ENCODE results near the gene APMAP.
"Not testable (repeated sequence)": the region's sequence is repeated elsewhere in the genome, so short reads cannot be mapped to it uniquely, and the experiment has no call there.

APMAP gene

GRCh38 chr20:24935766-24936525 lies 56.6 kb downstream of the APMAP start:
- H3K4me3 ChIP-seq (ENCODE audit: low read depth, low read length): no peak overlapping the region
- TF ChIP-seq, protein P1, sequence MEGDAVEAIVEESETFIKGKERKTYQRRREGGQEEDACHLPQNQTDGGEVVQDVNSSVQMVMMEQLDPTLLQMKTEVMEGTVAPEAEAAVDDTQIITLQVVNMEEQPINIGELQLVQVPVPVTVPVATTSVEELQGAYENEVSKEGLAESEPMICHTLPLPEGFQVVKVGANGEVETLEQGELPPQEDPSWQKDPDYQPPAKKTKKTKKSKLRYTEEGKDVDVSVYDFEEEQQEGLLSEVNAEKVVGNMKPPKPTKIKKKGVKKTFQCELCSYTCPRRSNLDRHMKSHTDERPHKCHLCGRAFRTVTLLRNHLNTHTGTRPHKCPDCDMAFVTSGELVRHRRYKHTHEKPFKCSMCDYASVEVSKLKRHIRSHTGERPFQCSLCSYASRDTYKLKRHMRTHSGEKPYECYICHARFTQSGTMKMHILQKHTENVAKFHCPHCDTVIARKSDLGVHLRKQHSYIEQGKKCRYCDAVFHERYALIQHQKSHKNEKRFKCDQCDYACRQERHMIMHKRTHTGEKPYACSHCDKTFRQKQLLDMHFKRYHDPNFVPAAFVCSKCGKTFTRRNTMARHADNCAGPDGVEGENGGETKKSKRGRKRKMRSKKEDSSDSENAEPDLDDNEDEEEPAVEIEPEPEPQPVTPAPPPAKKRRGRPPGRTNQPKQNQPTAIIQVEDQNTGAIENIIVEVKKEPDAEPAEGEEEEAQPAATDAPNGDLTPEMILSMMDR (IDR thresholded peaks at IDR 0.05; ENCODE audit: low read depth, low read length, missing control alignments): no peak
- no peak for DNase-seq (ENCODE audit: low read depth)

GRCh38 chr20:24935140-24935539 lies 57.4 kb downstream of the APMAP start:
- no peak overlapping the region for H3K4me3 ChIP-seq (ENCODE audit: low read depth, low read length)
- TF ChIP-seq, protein P1 (IDR thresholded peaks at IDR 0.05; ENCODE audit: low read depth, low read length, missing control alignments): no peak
- DNase-seq (ENCODE audit: low read depth): no peak

DNA sequence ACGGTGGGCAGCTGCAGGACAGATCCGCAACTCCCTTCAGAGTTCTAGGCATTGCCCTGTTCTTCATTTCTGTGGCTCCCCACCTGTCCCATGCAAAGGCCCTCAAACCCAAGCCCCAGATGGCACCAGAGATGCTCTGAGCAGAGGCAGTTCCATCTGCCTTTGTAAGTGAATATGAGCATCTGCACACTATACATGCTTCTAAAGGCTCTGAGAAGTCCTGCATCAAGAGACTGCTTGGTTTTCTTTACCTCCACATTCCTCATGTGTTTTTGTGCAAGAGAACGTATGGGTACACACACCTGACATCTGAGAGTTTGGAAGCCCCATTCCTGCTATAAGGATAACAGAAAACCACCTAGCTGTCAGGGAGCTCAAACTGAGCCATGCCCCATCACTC lies 57.8 kb downstream of the APMAP start:
- no peak overlapping the region for H3K4me3 ChIP-seq (ENCODE audit: low read depth, low read length)
- DNase-seq (ENCODE audit: low read depth): no peak
- TF ChIP-seq, protein P1 (IDR thresholded peaks at IDR 0.05; ENCODE audit: low read depth, low read length, missing control alignments): no peak

DNA sequence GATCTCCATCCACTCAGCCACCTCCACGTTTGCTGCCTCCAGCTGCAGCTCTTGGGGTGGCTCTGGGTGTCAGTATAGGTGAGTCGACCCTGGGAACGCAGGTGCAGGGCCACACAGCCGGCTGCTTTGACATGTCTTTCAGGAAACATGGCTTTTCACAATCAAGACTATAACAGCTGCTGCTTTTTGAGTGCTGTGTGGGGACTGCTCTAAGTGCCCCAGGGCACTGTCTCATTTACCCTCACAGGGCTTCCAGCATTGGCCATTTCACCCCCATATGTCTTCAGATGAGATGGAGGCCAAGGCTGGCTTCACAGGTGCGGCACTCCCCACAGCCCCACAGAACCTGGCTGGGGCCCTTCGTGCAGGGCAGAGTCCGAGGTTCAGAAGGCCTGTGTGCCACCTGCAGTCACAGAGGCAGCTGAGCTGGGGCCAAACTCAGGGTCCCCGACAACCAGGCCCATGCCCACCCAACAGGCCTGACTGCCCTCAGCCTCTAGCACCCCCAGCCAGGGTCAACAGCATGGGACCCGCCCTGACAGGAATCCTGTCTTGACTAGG lies 58.4 kb downstream of the APMAP start:
- TF ChIP-seq, protein P1 (IDR thresholded peaks at IDR 0.05; ENCODE audit: low read depth, low read length, missing control alignments): no peak
- H3K4me3 ChIP-seq (ENCODE audit: low read depth, low read length): no peak overlapping the region
- no peak for DNase-seq (ENCODE audit: low read depth)

DNA sequence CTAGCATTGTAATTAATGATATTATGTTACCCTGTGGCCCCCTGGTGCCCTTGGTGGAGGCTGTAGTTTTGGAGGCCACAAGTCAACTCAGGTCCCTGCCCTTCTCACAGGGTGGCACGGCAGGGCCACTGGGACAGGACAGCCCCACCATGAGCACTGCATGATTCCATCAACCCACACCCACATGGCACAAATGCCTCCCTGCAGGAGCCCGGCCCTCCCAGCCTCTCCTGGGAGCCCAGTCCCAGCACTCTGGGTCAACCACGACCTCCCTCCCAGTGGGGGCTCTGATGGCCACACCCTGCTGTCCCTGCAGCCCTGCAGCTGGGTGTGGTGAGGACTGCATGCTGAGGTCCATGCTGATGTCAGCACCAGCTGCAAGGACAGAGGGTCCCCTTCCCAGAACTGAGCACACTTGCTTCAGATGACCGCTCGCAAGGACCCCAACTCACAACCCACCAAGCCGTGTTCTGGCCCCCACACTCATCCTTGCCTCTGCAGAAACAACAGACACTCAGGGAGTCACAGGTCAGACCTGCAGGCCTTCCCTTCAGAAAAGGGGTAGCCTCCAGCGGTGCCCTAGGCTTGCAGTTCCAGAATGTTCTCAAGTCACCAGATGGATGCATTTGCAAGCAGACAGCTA lies 59.2 kb downstream of the APMAP start:
- no peak for DNase-seq (ENCODE audit: low read depth)
- H3K4me3 ChIP-seq (ENCODE audit: low read depth, low read length): no peak overlapping the region
- TF ChIP-seq, protein P1 (IDR thresholded peaks at IDR 0.05; ENCODE audit: low read depth, low read length, missing control alignments): no peak

- not testable (repeated sequence) for DNase-seq (ENCODE audit: low read depth)
Measured at GRCh38 chr20:24931893-24932292, 60.7 kb downstream of the APMAP start.

More at GRCh38 chr20:24931893-24932292, 60.7 kb downstream of the APMAP start:
- not testable (repeated sequence) for H3K4me3 ChIP-seq (ENCODE audit: low read depth, low read length)

Measured in GM12864 (cell line).